CD14-positive monocyte (primary cell): ENCODE results near the gene ZNF423. TPM values are rescaled to one million over a fixed set of nuclear protein-coding genes. Genes with fewer than 3 reads are reported as not detected.

Experiments used
- DNase-seq, 3 donors: peaks; one replicate each; pipeline ENCODE4 v3.0.0-alpha.2; 2011 to 2022
- H2AFZ ChIP-seq: 2 replicates; pipeline ENCODE4 v1.6.0; 2012; ENCODE audit warnings: mild to moderate bottlenecking, low read depth, low read length, inconsistent platforms; ENCODE audit not compliant: insufficient read depth, poor library complexity, severe bottlenecking
- H3K27ac ChIP-seq, 2 donors: 1 replicate in 1 of 2; 2 replicates in 1 of 2; pipeline ENCODE4 v1.5.1; 2012 to 2013; ENCODE audit warnings: low read length in 2 of 2, control low read depth in 1 of 2, inconsistent platforms in 1 of 2, low read depth in 1 of 2, mild to moderate bottlenecking in 1 of 2
- H3K27me3 ChIP-seq, 2 donors: one replicate each; pipeline versions ENCODE4 v1.6.0 to v1.6.1; 2011 to 2013; ENCODE audit warnings: low read length in 2 of 2; ENCODE audit not compliant: control insufficient read depth in 2 of 2, insufficient read depth in 2 of 2
- H3K36me3 ChIP-seq, 2 donors: replicated peaks in 1 of 2; 1 replicate in 1 of 2; 2 replicates in 1 of 2; pipeline versions ENCODE4 v1.5.1 to v1.6.1; 2012 to 2013; ENCODE audit warnings: low read length in 2 of 2, control low read depth in 1 of 2, inconsistent platforms in 1 of 2, mild to moderate bottlenecking in 1 of 2; ENCODE audit not compliant: insufficient read depth in 2 of 2, control insufficient read depth in 1 of 2
- H3K4me1 ChIP-seq, 2 donors: 1 replicate in 1 of 2; 2 replicates in 1 of 2; pipeline versions ENCODE4 v1.5.1 to v1.6.1; 2012 to 2013; ENCODE audit warnings: low read length in 2 of 2, control low read depth in 1 of 2, inconsistent platforms in 1 of 2, mild to moderate bottlenecking in 1 of 2, moderate library complexity in 1 of 2; ENCODE audit not compliant: insufficient read depth in 2 of 2, control insufficient read depth in 1 of 2
- H3K4me2 ChIP-seq: replicated peaks from 2 replicates; pipeline ENCODE3; 2012; ENCODE audit warnings: low read length, moderate library complexity, mild to moderate bottlenecking; ENCODE audit not compliant: poor library complexity, severe bottlenecking; ENCODE audit errors: extremely low read depth
- H3K4me3 ChIP-seq, 3 experiments: fragments of 200-600 bp in 1 of 3; sonication (generic) in 1 of 3; replicated peaks in 1 of 3; 1 replicate in 2 of 3; 2 replicates in 1 of 3; pipeline ENCODE4 v1.5.1; 2011 to 2013; ENCODE audit warnings: low read length in 3 of 3, mild to moderate bottlenecking in 3 of 3, control low read depth in 2 of 3, low read depth in 2 of 3, inconsistent platforms in 1 of 3, moderate library complexity in 1 of 3
- H3K79me2 ChIP-seq: 2 replicates; pipeline ENCODE4 v1.6.0; 2012; ENCODE audit warnings: mild to moderate bottlenecking, control low read depth, inconsistent platforms, low read length, moderate library complexity; ENCODE audit not compliant: insufficient read depth
- H3K9ac ChIP-seq: 2 replicates; pipeline ENCODE4 v1.6.0; 2017; ENCODE audit warnings: low read length, mild to moderate bottlenecking; ENCODE audit not compliant: insufficient read depth, poor library complexity, severe bottlenecking
- H3K9me3 ChIP-seq, 2 donors: replicated peaks in 1 of 2; 1 replicate in 1 of 2; 2 replicates in 1 of 2; pipeline versions ENCODE4 v1.5.1 to v1.6.1; 2012 to 2013; ENCODE audit warnings: low read length in 2 of 2, control low read depth in 1 of 2; ENCODE audit not compliant: control insufficient read depth in 1 of 2, insufficient read depth in 1 of 2
- H4K20me1 ChIP-seq: 2 replicates; pipeline ENCODE4 v1.6.0; 2012; ENCODE audit warnings: mild to moderate bottlenecking, low read length, control low read depth, moderate library complexity; ENCODE audit not compliant: insufficient read depth
- H3K27ac Mint-ChIP-seq, 7 donors: one replicate each; pipeline ENCODE4 v1.8.0; 2020; ENCODE audit warnings: mild to moderate bottlenecking in 7 of 7, mixed read lengths in 7 of 7, moderate library complexity in 6 of 7, inconsistent platforms in 2 of 7
- H3K27me3 Mint-ChIP-seq, 3 donors: one replicate each; pipeline ENCODE4 v1.8.0; 2021 to 2022; ENCODE audit warnings: low read depth in 3 of 3, mild to moderate bottlenecking in 3 of 3, mixed read lengths in 3 of 3, moderate library complexity in 3 of 3, inconsistent platforms in 1 of 3
- H3K36me3 Mint-ChIP-seq, 2 donors: one replicate each; pipeline ENCODE4 v1.8.0; 2020; ENCODE audit warnings: mixed read lengths in 2 of 2, inconsistent platforms in 1 of 2, mild to moderate bottlenecking in 1 of 2
- H3K4me1 Mint-ChIP-seq: one replicate; pipeline ENCODE4 v1.8.0; 2020; ENCODE audit warnings: mild to moderate bottlenecking, mixed read lengths
- H3K4me3 Mint-ChIP-seq, 2 donors: one replicate each; pipeline ENCODE4 v1.8.0; 2020; ENCODE audit warnings: mild to moderate bottlenecking in 2 of 2, mixed read lengths in 2 of 2, moderate library complexity in 1 of 2
- H3K9me3 Mint-ChIP-seq, 7 donors: one replicate each; pipeline ENCODE4 v1.8.0; 2020 to 2022; ENCODE audit warnings: mixed read lengths in 7 of 7, mild to moderate bottlenecking in 6 of 7, moderate library complexity in 6 of 7, inconsistent platforms in 2 of 7
- CTCF ChIP-seq: fragments of 200-600 bp; IDR thresholded peaks from one replicate; pipeline ENCODE4 v1.8.0; 2022; ENCODE audit warnings: antibody characterized with exemption, mild to moderate bottlenecking
- WGBS: methylation state at CpG from one replicate; pipeline ENCODE4 v1.1.5; 2013; ENCODE audit warnings: missing lambda C conversion rate; ENCODE audit not compliant: insufficient coverage; 5-methylcytosine and 5-hydroxymethylcytosine counted together
- intact Hi-C, 2 donors: fragments of 100-400 bp; cut with micrococcal nuclease; formaldehyde crosslinking; loops; one replicate each; pipeline versions ENCODE4 v1.15.0 to v1.15.1; 2023
- polyA plus RNA-seq, 3 donors: library from polyadenylated mRNA; depleted of rRNA in 1 of 3; unstranded in 2 of 3; stranded (reverse) in 1 of 3; fragments of 300-500 nt in 2 of 3; fragments of >200 nt in 1 of 3; fragmentation: Illumina TruSeq in 2 of 3; gene quantifications; 1 replicate in 2 of 3; 2 replicates in 1 of 3; pipeline ENCODE4 v1.2.3, GENCODE V29; 2012 to 2021

The ZNF423 gene
- polyA plus RNA-seq, 3 donors = not detected

- H3K9ac ChIP-seq = no peak overlapping the region
- H3K36me3 Mint-ChIP-seq = no peaks in the 10 kb centered on the region
- peaks cover 5 to 7% (median 6%) of the 10 kb centered on the region in 3 donors for H3K27me3 Mint-ChIP-seq
- DNase-seq = no peak
- no peak for TF ChIP-seq CTCF
- no peak overlapping the region for H3K4me2 ChIP-seq
- no peaks in the 10 kb centered on the region for H3K79me2 ChIP-seq
- intact Hi-C loops = no loop called here
- H3K4me1 Mint-ChIP-seq = peaks cover 6% of the 10 kb centered on the region
- H3K27me3 ChIP-seq = peaks cover 0 to 4% of the 10 kb centered on the region in 2 donors
- H3K4me1 ChIP-seq = no peaks in the 10 kb centered on the region
- H3K9me3 ChIP-seq = no peaks in the 10 kb centered on the region
- no CpG with 5 or more reads among the region's 4 CpGs for WGBS
- H3K4me3 Mint-ChIP-seq = no peak overlapping the region
- no peak overlapping the region for H3K27ac ChIP-seq
- H3K9me3 Mint-ChIP-seq = peaks cover 0 to 4% (median 0%) of the 10 kb centered on the region in 7 donors
- H3K36me3 ChIP-seq = no peaks in the 10 kb centered on the region
- no peak overlapping the region for H2AFZ ChIP-seq
- H3K27ac Mint-ChIP-seq = no peak overlapping the region
- no peak overlapping the region for H3K4me3 ChIP-seq
- no peaks in the 10 kb centered on the region for H4K20me1 ChIP-seq
Observed at GRCh38 chr16:49452108-49452507, 403.8 kb downstream of the ZNF423 start.

- Histone ChIP-seq H3K4me3 (no peak overlapping the region), H3K9ac (no peak overlapping the region), H3K27me3 (no peaks in the 10 kb centered on the region), H3K4me2 (no peak overlapping the region), H3K36me3 (no peaks in the 10 kb centered on the region), H3K4me1 (peaks cover 0 to under 1% of the 10 kb centered on the region in 2 donors), H3K79me2 (no peaks in the 10 kb centered on the region), H2AFZ (no peak overlapping the region), H3K9me3 (no peaks in the 10 kb centered on the region), H3K27ac (no peak overlapping the region), H4K20me1 (no peaks in the 10 kb centered on the region)
- Mint-ChIP-seq H3K27ac (no peak overlapping the region), H3K27me3 (peaks cover 1 to 5% (median 4%) of the 10 kb centered on the region in 3 donors), H3K4me1 (peaks cover 6% of the 10 kb centered on the region), H3K4me3 (no peak overlapping the region), H3K9me3 (no peaks in the 10 kb centered on the region), H3K36me3 (no peaks in the 10 kb centered on the region)
- no peak for TF ChIP-seq CTCF
- no CpG with 5 or more reads among the region's 2 CpGs for WGBS
- no peak for DNase-seq
- intact Hi-C loops = no loop called here
Observed at GRCh38 chr16:49446805-49447204, 409.1 kb downstream of the ZNF423 start.
